HG03196 (cell line): Measurements from ENCODE around the gene UBN2.
A peak's percentile ranks its signal among the peaks of the same experiment; 100 is the strongest.
"Not testable (repeated sequence)": the region's sequence is repeated elsewhere in the genome, so short reads cannot be mapped to it uniquely, and the experiment has no call there.

Source experiments
- ATAC-seq: cut with Tn5 transposase; IDR thresholded peaks from one replicate; pipeline ENCODE4 v1.9.1; 2021; ENCODE audit not compliant: unreplicated experiment

The UBN2 gene

DNA sequence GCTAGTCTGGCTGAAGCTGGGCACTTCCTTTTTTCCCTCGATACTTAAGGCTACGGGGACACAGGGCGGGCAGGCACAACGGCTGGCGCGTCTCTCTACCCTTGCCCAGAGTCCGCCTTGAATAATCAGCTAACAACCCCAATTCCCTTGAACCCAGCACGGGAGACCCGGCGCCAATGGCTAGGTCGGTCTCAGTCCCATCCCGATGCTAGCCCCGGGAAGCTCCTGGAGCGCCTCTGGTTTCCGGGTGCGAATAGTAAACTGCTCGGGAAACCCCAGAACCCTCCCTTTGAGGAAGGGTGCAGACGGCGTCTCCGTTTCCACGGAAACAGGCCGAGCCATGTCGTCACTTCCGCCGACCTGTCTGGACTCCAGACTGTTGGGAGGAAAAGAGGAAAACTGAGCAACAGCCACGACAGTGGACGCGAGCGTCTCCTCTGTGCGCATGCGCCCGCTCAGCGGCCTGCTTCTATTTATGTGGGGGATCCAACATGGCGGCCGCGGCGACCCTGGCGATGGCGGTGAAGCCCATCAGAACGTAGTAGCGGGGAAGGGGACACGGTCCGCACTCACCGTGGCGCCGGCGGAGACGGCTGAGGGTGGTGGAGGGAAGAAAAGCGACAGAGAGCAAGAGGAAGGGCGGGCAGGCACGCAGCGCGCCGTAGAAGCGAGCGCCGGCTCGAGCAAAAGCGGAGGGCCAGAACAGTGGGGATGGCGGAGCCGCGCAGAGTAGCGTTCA, at the start of gene UBN2:
Gene UBN2 (plus strand): TSS at position 464 of the 739 bp plus-strand sequence. CDS start 248 bp downstream, at position 712.
- peak; percentile 96 for ATAC-seq

DNA sequence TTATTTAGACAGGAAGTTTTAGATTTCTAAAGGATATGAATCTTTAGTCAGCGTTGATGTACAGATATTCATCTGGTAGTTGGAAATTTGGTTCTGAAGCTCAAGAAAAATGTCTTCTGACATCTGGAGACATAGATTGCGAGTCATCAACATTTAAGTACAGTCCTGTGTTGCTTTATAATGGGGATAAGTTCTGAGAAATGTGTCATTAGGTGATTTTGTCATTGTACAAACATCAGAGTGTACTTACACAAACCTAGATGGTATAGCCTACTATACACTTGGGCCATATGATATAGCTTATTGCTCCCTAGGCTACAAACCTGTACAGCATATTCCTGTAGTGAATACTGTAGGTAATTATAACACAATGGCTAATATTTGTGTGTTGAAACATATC, 49.6 kb upstream of the UBN2 start:
- no peak for ATAC-seq

DNA sequence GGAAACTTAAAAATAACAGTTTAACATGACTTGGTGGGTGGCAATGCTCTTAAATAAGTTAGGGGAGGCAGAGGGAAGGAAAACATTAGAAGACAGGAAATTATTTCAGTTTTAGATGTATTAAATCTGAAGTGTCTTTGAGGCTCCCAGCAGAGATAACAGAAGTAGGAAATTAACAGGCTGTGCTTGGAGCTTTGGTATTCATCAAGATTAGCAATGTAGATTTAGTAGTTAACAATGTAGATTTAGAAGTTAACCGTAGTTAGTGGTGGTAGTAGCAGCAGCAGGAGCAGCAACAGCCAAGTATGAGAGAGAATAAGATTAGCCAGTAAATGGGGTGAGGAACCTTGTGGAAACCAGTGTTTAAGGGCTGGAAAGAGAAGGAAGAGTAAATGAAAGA, 48.7 kb upstream of the UBN2 start:
- no peak for ATAC-seq

DNA sequence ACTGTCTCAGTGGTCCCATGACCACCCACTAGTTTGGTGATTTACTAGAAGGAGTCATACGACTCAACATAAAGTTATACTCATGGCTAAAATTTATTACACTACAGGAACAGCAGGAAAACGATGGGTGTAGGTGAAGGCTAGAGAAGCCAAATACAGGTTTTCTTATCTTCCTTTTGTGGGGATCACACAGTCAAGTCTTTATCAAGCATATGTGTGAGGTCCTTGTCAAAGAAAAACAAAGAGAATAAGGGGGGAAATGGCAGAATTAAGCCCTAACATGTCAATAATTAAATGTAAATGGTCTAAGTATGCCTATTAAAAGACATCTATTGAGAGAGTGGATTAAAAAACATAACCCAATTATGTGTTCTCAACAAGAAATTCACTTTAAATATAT, 47.8 kb upstream of the UBN2 start:
- ATAC-seq = no peak

DNA sequence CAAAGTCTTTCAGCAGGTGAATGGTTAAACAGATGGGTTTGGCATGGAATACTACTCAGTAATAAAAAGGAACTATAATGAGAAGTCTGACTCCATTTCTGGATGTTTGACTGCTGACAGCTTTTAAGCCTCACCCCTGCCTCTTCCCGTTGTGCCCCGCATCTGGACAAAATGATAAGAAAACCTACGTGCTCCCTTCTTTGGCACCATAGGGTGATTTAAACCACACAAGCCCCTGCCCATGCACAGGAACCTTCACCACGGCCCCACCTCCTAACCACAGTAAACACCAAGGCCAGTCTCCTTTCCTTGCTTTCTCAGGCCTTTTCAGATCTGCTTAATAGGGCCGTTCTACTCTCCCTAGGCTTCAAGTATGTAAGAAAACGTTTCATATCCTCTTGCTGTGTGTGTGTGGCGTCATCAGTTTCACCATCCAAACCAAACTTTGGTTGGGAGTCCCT, 47.1 kb upstream of the UBN2 start:
- ATAC-seq = no peak

DNA sequence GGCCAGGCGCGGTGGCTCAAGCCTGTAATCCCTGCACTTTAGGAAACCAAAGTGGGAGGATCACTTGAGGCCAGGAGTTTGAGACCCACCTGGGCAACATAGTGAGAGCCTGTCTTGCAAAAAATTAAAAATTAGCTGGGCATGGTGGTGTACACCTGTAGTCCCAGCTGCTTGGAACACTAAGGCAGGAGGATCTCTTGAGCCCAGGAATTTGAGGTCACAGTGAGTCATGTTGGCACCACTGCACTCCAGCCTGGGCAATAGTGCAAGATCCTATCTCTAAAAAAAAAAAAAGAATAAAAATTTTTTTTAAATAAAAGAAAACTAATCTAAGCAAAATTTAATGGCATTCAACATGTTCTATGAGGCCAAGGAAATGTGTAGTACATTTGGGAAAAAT, 44.9 kb upstream of the UBN2 start:
- no peak for ATAC-seq

DNA sequence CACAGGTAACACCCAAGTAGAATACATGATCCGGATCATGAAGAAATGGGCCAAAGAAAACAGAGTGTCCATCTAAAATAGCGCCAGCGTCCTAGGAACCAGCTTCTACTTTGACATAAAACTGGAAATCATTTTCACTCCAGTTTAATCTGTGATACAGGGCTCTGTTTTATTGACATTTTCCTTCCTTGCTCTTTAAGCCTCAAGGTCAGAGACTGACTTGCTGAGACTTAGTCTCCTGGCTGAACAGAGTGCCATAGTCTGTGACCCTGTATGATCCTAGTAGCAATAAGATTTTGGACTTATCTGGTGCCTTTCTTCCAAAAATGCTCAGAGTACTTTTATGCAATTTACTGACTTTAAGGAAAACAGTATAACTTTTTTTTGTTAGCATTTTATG, 41.7 kb upstream of the UBN2 start:
- no peak for ATAC-seq

DNA sequence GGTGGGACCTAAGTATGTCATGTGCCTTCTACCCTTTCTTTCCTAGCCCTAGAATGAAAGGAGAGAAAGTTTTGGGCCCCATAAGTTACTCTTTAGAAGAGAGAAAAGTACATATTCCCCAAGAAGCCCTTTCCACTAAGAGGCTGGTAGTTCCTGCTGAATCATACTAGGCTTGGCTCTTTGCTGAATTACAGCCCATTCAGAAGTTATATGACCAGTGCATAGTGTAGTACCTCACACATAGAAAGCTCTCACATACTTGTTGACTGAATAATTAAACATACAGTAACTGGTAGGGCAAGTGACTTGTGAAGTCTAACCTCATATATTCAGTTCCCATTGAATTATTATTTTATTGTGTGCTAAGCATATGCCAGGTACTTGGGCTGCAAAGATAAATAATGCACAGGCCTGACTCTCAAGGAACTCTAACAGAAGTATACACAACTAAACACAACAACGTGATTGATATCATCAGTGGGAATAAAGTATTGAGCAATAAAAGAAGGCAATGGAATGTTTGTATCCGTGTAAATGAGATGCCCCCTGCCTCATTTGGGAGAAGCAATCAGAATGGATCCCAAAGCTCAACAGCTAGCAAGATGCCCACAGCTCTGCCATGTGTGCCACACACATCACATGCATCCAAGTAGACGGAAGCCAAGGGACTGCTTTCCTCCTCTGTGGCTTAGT, 38.9 kb upstream of the UBN2 start:
- ATAC-seq = no peak

DNA sequence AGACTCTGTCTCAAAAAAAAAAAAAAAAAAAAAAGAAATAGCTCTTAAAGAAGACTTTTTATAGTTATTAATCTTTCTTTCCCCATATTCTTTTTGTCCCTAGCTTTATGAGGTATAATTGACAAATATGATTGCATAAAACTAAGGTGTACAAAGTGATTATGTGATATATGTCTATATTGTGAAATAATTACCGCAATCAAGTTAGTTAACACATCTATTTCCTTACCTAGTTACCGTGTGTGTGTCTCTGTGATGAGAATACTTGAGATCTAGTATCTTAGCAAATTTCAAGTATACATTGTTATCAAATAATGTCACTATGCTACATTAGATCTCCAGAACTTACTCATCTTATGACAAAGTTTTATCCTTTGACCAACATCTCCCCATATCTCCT, 30.7 kb upstream of the UBN2 start:
- no peak for ATAC-seq

DNA sequence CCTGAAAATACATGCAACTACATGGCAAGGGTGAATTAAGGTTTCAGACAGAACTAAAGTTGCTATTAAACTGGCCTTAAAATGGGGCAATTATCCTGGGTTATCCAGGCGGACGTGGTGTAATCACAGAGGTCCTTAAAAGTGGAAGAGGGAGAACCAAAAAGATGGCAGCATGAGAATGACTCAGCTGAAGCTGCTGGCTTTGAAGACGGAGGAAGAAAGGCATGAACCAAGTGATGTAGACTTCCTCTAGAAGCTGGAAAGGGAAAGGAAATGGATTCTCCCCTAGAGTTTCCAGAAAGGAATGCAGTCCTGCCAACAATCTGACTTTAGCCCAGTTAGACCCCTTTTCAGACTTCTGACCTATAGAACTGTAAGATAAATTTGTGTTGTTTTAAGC, 27.0 kb upstream of the UBN2 start:
- ATAC-seq = no peak

DNA sequence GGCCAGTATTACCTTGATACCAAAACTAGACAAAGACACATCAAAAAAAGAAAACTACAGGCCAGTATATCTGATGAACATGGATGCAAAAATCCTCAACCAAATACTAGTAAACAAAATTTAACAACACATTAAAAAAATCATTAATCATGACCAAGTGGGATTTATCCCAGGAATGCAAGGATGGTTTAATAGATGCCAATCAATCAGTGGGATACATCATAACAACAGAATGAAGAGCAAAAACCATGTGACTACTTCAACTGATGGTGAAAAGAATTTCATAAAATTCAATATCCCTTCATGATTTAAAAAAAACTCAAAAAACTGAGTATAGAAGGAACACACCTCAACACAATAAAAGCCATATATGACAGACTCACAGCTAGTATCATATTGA, 25.2 kb upstream of the UBN2 start:
- ATAC-seq = no peak

DNA sequence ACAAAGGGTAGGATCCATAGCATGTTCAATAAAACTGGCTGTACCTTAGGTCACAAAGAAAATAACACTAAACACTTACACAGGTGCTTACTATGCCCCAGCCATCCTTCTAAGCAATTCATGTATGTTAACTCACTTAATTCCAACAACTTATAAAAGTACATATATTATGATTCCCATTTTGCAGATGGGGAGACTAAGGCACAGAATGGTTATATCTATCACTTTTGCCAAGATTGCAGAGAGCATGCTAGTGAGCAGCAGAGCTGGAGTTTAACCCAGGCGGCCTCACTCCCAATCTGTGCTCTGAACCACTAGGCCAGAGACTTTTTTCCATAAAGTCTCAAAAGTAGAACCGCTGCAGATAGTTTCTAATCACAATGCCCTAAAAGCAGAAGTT, 18.9 kb upstream of the UBN2 start:
- ATAC-seq = no peak

DNA sequence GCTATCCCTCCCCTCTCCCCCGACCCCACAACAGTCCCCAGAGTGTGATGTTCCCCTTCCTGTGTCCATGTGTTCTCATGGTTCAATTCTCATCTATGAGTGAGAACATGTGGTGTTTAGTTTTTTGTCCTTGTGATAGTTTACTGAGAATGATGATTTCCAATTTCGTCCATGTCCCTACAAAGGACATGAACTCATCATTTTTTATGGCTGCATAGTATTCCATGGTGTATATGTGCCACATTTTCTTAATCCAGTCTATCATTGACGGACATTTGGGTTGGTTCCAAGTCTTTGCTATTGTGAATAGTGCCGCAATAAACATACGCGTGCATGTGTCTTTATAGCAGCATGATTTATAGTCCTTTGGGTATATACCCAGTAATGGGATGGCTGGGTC, 17.5 kb upstream of the UBN2 start:
- ATAC-seq = not testable (repeated sequence)

DNA sequence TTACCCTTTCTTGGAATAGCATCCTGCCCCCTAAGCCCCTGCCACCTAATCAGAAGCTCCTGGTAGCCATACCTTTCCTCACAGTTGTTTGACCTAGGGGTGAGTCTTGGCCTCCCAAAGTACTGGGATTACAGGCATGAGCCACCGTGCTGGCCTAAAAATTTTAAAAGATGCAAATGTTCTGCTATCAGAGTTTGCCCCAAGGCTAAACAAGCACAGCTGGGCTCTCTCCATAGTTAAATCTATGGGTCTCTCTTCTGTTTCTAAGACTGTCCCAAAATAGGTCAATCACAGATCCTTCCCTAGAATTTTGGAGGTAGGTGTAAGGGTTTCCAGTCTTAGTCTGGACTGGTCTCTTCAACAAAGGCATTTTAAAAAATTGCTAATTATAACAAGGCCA, 12.9 kb upstream of the UBN2 start:
- ATAC-seq = no peak

DNA sequence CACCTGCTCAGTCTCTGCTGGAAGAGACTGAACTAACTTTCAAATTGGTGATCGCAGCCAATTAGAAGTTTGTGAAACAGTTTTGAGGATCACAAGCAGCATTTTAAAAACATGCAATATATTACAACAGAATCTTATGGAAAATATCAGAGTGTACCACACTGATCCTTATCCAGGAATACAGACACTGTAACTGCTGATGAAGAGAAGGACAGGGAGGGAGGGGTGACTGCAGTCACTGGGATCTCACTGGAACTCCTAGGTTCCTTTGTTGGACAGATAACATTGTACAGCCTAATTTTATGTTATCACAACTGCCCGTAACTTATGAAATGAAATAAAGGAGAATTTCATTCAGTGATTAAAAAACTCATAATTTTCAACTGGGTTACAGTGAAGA, 6.8 kb upstream of the UBN2 start:
- no peak for ATAC-seq

DNA sequence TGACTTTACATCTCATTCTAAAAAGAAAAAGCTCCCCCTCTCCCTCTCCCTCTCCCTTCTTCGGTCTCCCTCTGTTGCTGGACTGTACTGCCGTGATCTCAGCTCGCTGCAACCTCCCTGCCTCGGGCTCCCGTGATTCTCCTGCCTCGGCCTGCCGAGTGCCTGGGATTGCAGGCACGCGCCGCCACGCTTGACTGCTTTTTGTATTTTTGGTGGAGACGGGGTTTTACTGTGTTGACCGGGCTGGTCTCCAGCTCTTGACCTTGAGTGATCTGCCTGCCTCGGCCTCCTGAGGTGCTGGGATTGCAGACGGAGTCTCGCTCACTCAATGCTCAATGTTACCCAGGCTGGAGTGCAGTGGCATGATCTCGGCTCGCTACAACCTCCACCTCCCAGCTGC, 6.2 kb upstream of the UBN2 start:
- not testable (repeated sequence) for ATAC-seq

DNA sequence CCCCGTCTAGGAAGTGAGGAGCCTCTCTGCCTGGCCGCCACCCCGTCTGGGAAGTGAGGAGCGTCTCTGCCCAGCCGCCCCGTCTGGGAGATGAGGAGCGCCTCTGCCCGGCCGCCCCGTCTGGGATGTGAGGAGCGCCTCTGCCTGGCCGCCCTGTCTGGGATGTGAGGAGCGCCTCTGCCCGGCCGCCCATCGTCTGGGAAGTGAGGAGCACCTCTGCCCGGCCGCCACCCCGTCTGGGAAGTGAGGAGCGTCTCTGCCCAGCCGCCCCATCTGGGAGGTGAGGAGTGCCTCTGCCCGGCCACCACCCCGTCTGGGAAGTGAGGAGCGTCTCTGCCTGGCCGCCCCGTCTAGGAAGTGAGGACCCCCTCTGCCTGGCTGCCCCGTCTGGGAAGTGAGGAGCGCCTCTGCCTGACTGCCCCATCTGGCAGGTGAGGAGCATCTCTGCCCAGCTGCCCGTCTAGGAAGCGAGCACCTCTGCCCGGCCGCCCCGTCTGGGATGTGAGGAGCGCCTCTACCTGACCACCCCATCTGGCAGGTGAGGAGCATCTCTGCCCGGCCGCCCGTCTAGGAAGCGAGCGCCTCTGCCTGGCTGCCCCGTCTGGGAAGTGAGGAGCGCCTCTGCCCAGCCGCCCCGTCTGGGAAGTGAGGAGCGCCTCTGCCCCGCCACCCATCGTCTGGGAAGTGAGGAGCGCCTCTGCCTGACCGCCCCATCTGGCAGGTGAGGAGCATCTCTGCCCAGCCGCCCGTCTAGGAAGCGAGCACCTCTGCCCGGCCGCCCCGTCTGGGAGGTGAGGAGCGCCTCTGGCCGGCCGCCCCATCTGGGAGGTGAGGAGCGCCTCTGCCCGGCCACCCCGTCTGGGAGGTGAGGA, 5.5 kb upstream of the UBN2 start:
- ATAC-seq = not testable (repeated sequence)

DNA sequence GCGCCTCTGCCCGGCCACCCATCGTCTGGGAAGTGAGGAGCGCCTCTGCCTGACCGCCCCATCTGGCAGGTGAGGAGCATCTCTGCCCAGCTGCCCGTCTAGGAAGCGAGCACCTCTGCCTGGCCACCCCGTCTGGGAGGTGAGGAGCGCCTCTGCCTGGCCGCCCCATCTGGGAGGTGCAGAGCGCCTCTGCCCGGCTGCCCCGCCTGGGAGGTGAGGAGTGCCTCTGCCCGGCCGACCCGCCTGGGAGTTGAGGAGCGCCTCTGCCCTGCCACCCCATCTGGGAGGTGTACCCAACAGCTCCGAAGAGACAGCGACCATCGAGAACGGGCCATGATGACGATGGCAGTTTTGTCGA, 4.9 kb upstream of the UBN2 start:
- not testable (repeated sequence) for ATAC-seq

DNA sequence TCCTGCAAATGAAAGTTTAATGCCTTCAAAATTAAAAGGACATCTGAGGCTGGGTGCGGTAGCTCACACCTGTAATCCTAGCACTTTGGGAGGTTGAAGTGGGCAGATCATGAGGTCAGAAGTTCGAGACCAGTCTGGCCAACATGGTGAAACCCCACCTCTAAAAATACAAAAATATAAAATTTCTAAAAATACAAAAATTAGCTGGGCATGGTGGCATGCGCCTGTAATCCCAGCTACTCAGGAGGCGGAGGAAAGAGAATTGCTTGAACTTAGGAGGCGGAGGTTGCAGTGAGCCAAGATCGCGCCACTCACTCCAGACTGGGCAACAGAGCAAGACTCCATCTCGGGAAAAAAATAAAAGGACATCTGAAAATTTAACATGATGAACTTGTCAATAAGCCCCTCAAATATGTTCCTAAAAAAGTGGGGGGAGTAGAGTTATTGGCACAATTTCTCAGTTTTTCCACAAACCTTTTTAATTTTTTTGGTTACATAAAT, 4.0 kb upstream of the UBN2 start:
- ATAC-seq = not testable (repeated sequence)

DNA sequence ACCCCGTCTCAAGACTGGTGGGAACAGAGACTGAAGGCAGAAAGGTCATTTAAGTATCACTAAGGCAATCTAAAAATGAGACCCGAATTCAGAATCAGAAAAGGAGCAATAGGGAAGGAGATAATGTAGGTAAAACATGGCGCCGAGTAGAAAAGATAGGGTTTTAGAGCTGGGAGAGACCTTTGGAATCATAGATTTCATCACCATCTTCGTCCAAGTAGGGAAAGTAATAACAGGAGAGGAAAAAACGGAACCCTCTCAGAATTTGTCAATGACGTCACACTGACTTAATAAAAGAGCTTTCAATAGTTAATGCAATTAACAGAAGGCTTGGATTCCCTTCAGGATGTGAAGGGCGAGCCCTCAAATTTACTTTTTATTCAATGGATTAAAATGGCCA, 1.0 kb upstream of the UBN2 start:
- ATAC-seq = no peak

DNA sequence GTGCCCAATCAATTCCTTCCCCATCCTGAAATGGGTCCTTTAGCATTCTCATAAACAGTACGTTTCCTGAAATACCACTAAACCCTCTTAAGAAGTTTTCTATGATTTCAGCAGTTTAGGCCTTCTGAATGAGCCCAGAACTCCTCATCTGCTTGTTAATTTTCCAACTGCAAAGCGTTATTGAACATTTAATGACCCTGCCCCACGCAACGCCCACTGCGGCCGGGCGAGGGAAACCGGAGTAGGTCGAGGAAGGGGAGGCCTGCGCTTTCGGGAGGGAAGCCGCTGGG, 608 bp upstream of the UBN2 start:
- no peak for ATAC-seq
